GM18519 (cell line): ENCODE results near the gene CRYZL1.
A peak's percentile ranks its signal among the peaks of the same experiment; 100 is the strongest.

Experiments
- ATAC-seq: cut with Tn5 transposase; IDR thresholded peaks from one replicate; pipeline ENCODE4 v1.9.1; 2021; ENCODE audit warnings: mild to moderate bottlenecking, moderate library complexity; ENCODE audit not compliant: unreplicated experiment, low FRiP score

The CRYZL1 gene

GRCh38 chr21:33542640-33543504 lies 98.7 kb downstream of the CRYZL1 start, which contains the start of gene SON:
SON (plus strand) TSS chr21:33543038; CDS start chr21:33543093, 55 bp downstream.
- ATAC-seq, result peak; percentile 87

GRCh38 chr21:33541756-33542639 lies 99.5 kb downstream of the CRYZL1 start, which contains the start of gene GART:
GART (minus strand) TSS chr21:33542117; CDS start chr21:33539315, 2,802 bp downstream.
- ATAC-seq, result peak; percentile 38

GRCh38 chr21:33541105-33541711 lies 100.3 kb downstream of the CRYZL1 start:
- no peak for ATAC-seq

- no peak for ATAC-seq
Measured at GRCh38 chr21:33540711-33541104, 100.8 kb downstream of the CRYZL1 start.

- ATAC-seq, result no peak
Measured at GRCh38 chr21:33539616-33540015, 101.9 kb downstream of the CRYZL1 start.
